ENCODE data around the gene KRTAP4-8.
"Not testable (repeated sequence)": the region's sequence is repeated elsewhere in the genome, so short reads cannot be mapped to it uniquely, and the experiment has no call there.

Gene KRTAP4-8

GRCh38 chr17:41107941-41108450 is 10.1 kb upstream of the KRTAP4-8 start:
- DNase-seq: no peak

- DNase-seq: not testable (repeated sequence)
Measured at GRCh38 chr17:41105347-41105746, 7.4 kb upstream of the KRTAP4-8 start, which contains the start of gene KRTAP4-9. TSS of gene KRTAP4-9 (plus strand) at chr17:41105389. CDS start at chr17:41105389, 0 bp downstream.

- DNase-seq: not testable (repeated sequence)
Measured at GRCh38 chr17:41104386-41105038, 6.6 kb upstream of the KRTAP4-8 start.

GRCh38 chr17:41103896-41104295 is 6.0 kb upstream of the KRTAP4-8 start:
- no peak for DNase-seq

GRCh38 chr17:41101586-41102259 is 3.8 kb upstream of the KRTAP4-8 start, which contains the start of gene KRTAP4-16:
TSS of gene KRTAP4-16 (minus strand) at chr17:41102209. CDS start at chr17:41102209, 0 bp downstream.
- DNase-seq: no peak

- not testable (repeated sequence) for DNase-seq
Measured at GRCh38 chr17:41099682-41100480, 1.9 kb upstream of the KRTAP4-8 start.

- DNase-seq: no peak
Measured at GRCh38 chr17:41098481-41098880, 539 bp upstream of the KRTAP4-8 start.

- DNase-seq: no peak
Measured at GRCh38 chr17:41096055-41096454, 1.9 kb downstream of the KRTAP4-8 start.

- DNase-seq: not testable (repeated sequence)
Measured at GRCh38 chr17:41088760-41089352, 9.1 kb downstream of the KRTAP4-8 start.

GRCh38 chr17:41084100-41084856 is 13.7 kb downstream of the KRTAP4-8 start, which contains the start of gene KRTAP4-7:
TSS of gene KRTAP4-7 (plus strand) at chr17:41084150. CDS start at chr17:41084207, 57 bp downstream.
- DNase-seq: not testable (repeated sequence)

GRCh38 chr17:41083427-41083826 is 14.5 kb downstream of the KRTAP4-8 start:
- not testable (repeated sequence) for DNase-seq

GRCh38 chr17:41082626-41083025 is 15.3 kb downstream of the KRTAP4-8 start:
- peak; percentile 43 for DNase-seq

GRCh38 chr17:41076788-41077187 is 21.2 kb downstream of the KRTAP4-8 start:
- no peak for DNase-seq

GRCh38 chr17:41073676-41074075 is 24.3 kb downstream of the KRTAP4-8 start:
- DNase-seq: no peak

GRCh38 chr17:41071606-41072360 is 26.2 kb downstream of the KRTAP4-8 start:
- DNase-seq: peak; percentile 62

GRCh38 chr17:41069031-41069430 is 28.9 kb downstream of the KRTAP4-8 start:
- DNase-seq: no peak

- DNase-seq: no peak
Measured at GRCh38 chr17:41067281-41067680, 30.7 kb downstream of the KRTAP4-8 start.

- DNase-seq: no peak
Measured at GRCh38 chr17:41065829-41066624, 31.9 kb downstream of the KRTAP4-8 start, which contains the start of gene KRTAP2-4. TSS of gene KRTAP2-4 (minus strand) at chr17:41065879. CDS start at chr17:41065845, 34 bp downstream.

GRCh38 chr17:41065016-41065689 is 32.8 kb downstream of the KRTAP4-8 start:
- DNase-seq: not testable (repeated sequence)

Data from NCI-H69 (cell line).